SU-DHL-6 (cell line): ENCODE results near the gene CYP4F22.

Experiments used
- CTCF ChIP-seq: fragments of 200-600 bp; sonication (generic); IDR thresholded peaks from one replicate; pipeline ENCODE4 v1.5.1; 2017; ENCODE audit warnings: antibody characterized with exemption, mild to moderate bottlenecking, low read length, moderate library complexity; ENCODE audit not compliant: insufficient read depth, poor library complexity, severe bottlenecking
- EZH2phosphoT487 ChIP-seq: fragments of 200-600 bp; sonication (generic), shearing (Covaris generic); conservative IDR thresholded peaks from 2 replicates; pipeline ENCODE4 v1.6.1; 2018; ENCODE audit warnings: mild to moderate bottlenecking, antibody characterized with exemption, low read length, moderate library complexity, mixed read lengths

GRCh38 chr19:15563325-15563794 lies 55.0 kb downstream of the CYP4F22 start:
- TF ChIP-seq CTCF = no peak
- TF ChIP-seq EZH2phosphoT487 = no peak
